GM12891 (cell line): ENCODE data around the gene DCLK1.
"Not testable (repeated sequence)": the region's sequence is repeated elsewhere in the genome, so short reads cannot be mapped to it uniquely, and the experiment has no call there.

ENCODE experiments used
- DNase-seq: peaks from one replicate; pipeline ENCODE4 v3.0.0; 2011; ENCODE audit warnings: low spot score; ENCODE audit not compliant: insufficient read length
- FAIRE-seq: peaks from 2 replicates; lab custom pipeline; 2011; peaks lifted over from hg19 to GRCh38; lab: Jason Lieb, UNC
- PAX5 ChIP-seq: IDR thresholded peaks from 2 replicates; pipeline ENCODE4 v1.6.1; 2011; ENCODE audit warnings: low read length, moderate library complexity, mild to moderate bottlenecking; ENCODE audit not compliant: insufficient read depth, severe bottlenecking
- POLR2A ChIP-seq: IDR thresholded peaks from 2 replicates; pipeline ENCODE4 v1.6.1; 2011; ENCODE audit warnings: low read depth, low read length, control low read depth
- POLR2AphosphoS5 ChIP-seq: IDR thresholded peaks from 2 replicates; pipeline ENCODE4 v1.6.1; 2011; ENCODE audit warnings: low read depth, low read length, control low read depth
- POU2F2 ChIP-seq: IDR thresholded peaks from 2 replicates; pipeline ENCODE4 v1.6.1; 2011; ENCODE audit warnings: low read depth, mild to moderate bottlenecking, control low read depth, low read length, moderate library complexity
- SPI1 ChIP-seq: IDR thresholded peaks from 2 replicates; pipeline ENCODE4 v1.6.1; 2011; ENCODE audit warnings: low read depth, low read length, control low read depth
- TAF1 ChIP-seq: IDR thresholded peaks from 2 replicates; pipeline ENCODE4 v1.6.1; 2011; ENCODE audit warnings: low read depth, low read length, control low read depth

Gene DCLK1

GRCh38 chr13:36108342-36108741 is 22.8 kb downstream of the DCLK1 start:
- TF ChIP-seq SPI1: no peak
- no peak for TF ChIP-seq TAF1
- TF ChIP-seq POLR2AphosphoS5: no peak
- TF ChIP-seq POLR2A: no peak
- no peak for TF ChIP-seq POU2F2
- TF ChIP-seq PAX5: no peak
- no peak for FAIRE-seq
- no peak for DNase-seq

GRCh38 chr13:36107521-36107920 is 23.7 kb downstream of the DCLK1 start:
- no peak for FAIRE-seq
- DNase-seq: no peak
- TF ChIP-seq POLR2AphosphoS5 (no peak), SPI1 (no peak), POLR2A (no peak), PAX5 (no peak), POU2F2 (no peak), TAF1 (no peak)

- no peak for DNase-seq
- FAIRE-seq: no peak
- TF ChIP-seq POLR2AphosphoS5: no peak
- no peak for TF ChIP-seq TAF1
- no peak for TF ChIP-seq SPI1
- TF ChIP-seq POLR2A: no peak
- TF ChIP-seq POU2F2: no peak
- TF ChIP-seq PAX5: no peak
Observed at GRCh38 chr13:36105726-36106125, 25.5 kb downstream of the DCLK1 start.

GRCh38 chr13:36102721-36103120 is 28.5 kb downstream of the DCLK1 start:
- DNase-seq (no peak), FAIRE-seq (no peak)

GRCh38 chr13:36101907-36102306 is 29.3 kb downstream of the DCLK1 start:
- not testable (repeated sequence) for FAIRE-seq, DNase-seq

More at GRCh38 chr13:36102721-36103120, 28.5 kb downstream of the DCLK1 start:
- TF ChIP-seq POLR2AphosphoS5 (no peak), POU2F2 (no peak), SPI1 (no peak), PAX5 (no peak), POLR2A (no peak), TAF1 (no peak)

- FAIRE-seq (no peak), DNase-seq (no peak)
Observed at GRCh38 chr13:36101157-36101556, 30.0 kb downstream of the DCLK1 start.

GRCh38 chr13:36098080-36098479 is 33.1 kb downstream of the DCLK1 start:
- FAIRE-seq: no peak
- TF ChIP-seq POU2F2 (no peak), POLR2AphosphoS5 (no peak), POLR2A (no peak), TAF1 (no peak)
- DNase-seq: no peak

More at GRCh38 chr13:36101157-36101556, 30.0 kb downstream of the DCLK1 start:
- TF ChIP-seq TAF1: no peak
- no peak for TF ChIP-seq POLR2AphosphoS5
- TF ChIP-seq SPI1: no peak

GRCh38 chr13:36096461-36097416 is 34.4 kb downstream of the DCLK1 start:
- FAIRE-seq: no peak
- DNase-seq: no peak
- no peak for TF ChIP-seq TAF1
- no peak for TF ChIP-seq POU2F2
- no peak for TF ChIP-seq PAX5
- no peak for TF ChIP-seq POLR2A
- TF ChIP-seq SPI1: no peak

- FAIRE-seq: no peak
- TF ChIP-seq PAX5 (no peak), POLR2AphosphoS5 (no peak), SPI1 (no peak), TAF1 (no peak), POU2F2 (no peak), POLR2A (no peak)
- DNase-seq: no peak
Observed at GRCh38 chr13:36094478-36094877, 36.7 kb downstream of the DCLK1 start.

GRCh38 chr13:36090592-36090991 is 40.6 kb downstream of the DCLK1 start:
- DNase-seq: no peak
- FAIRE-seq: no peak
- TF ChIP-seq POLR2A: no peak
- no peak for TF ChIP-seq POU2F2
- no peak for TF ChIP-seq SPI1
- no peak for TF ChIP-seq TAF1
- no peak for TF ChIP-seq POLR2AphosphoS5
- TF ChIP-seq PAX5: no peak

- DNase-seq: no peak
- FAIRE-seq: no peak
- no peak for TF ChIP-seq PAX5
- no peak for TF ChIP-seq POU2F2
- no peak for TF ChIP-seq POLR2A
- TF ChIP-seq SPI1: no peak
- no peak for TF ChIP-seq TAF1
- TF ChIP-seq POLR2AphosphoS5: no peak
Observed at GRCh38 chr13:36089130-36089647, 42.0 kb downstream of the DCLK1 start.
